HG03354 (cell line): ENCODE measurements around the gene PKNOX2.

Experiments
- ATAC-seq: cut with Tn5 transposase; IDR thresholded peaks from one replicate; pipeline ENCODE4 v1.9.1; 2021; ENCODE audit warnings: mild to moderate bottlenecking; ENCODE audit not compliant: unreplicated experiment, poor library complexity, severe bottlenecking

PKNOX2 gene

GRCh38 chr11:125164422-125165110 lies at the start of gene PKNOX2:
PKNOX2 (plus strand) TSS chr11:125164751; CDS start chr11:125351306, 186,555 bp downstream.
- peak; percentile 51 for ATAC-seq

- ATAC-seq = no peak
Observed at GRCh38 chr11:125117429-125117828, 47.1 kb upstream of the PKNOX2 start.

GRCh38 chr11:125123194-125123946 lies 41.2 kb upstream of the PKNOX2 start:
- ATAC-seq = no peak

GRCh38 chr11:125123947-125124617 lies 40.5 kb upstream of the PKNOX2 start:
- ATAC-seq = peak; percentile 70

GRCh38 chr11:125124618-125124992 lies 39.9 kb upstream of the PKNOX2 start:
- no peak for ATAC-seq

- ATAC-seq = no peak
Observed at GRCh38 chr11:125128450-125128849, 36.1 kb upstream of the PKNOX2 start.

- ATAC-seq = no peak
Observed at GRCh38 chr11:125129316-125129993, 35.1 kb upstream of the PKNOX2 start.

- no peak for ATAC-seq
Observed at GRCh38 chr11:125132071-125132470, 32.5 kb upstream of the PKNOX2 start.

GRCh38 chr11:125132596-125132995 lies 32.0 kb upstream of the PKNOX2 start:
- ATAC-seq = no peak

GRCh38 chr11:125136001-125136400 lies 28.6 kb upstream of the PKNOX2 start:
- no peak for ATAC-seq

- no peak for ATAC-seq
Observed at GRCh38 chr11:125138966-125139365, 25.6 kb upstream of the PKNOX2 start.

GRCh38 chr11:125139778-125140177 lies 24.8 kb upstream of the PKNOX2 start:
- ATAC-seq = no peak

- no peak for ATAC-seq
Observed at GRCh38 chr11:125140233-125140632, 24.3 kb upstream of the PKNOX2 start.

- no peak for ATAC-seq
Observed at GRCh38 chr11:125141178-125141577, 23.4 kb upstream of the PKNOX2 start.

- peak; percentile 91 for ATAC-seq
Observed at GRCh38 chr11:125141686-125142535, 22.6 kb upstream of the PKNOX2 start.

GRCh38 chr11:125146232-125146631 lies 18.3 kb upstream of the PKNOX2 start:
- ATAC-seq = no peak

GRCh38 chr11:125147280-125147679 lies 17.3 kb upstream of the PKNOX2 start:
- ATAC-seq = no peak

GRCh38 chr11:125148011-125148410 lies 16.5 kb upstream of the PKNOX2 start:
- ATAC-seq = no peak

GRCh38 chr11:125148743-125149142 lies 15.8 kb upstream of the PKNOX2 start:
- ATAC-seq = no peak
